HepG2 (cell line): Measurements from ENCODE around the gene PDK3. TPM values are rescaled to one million over a fixed set of nuclear protein-coding genes. Genes with fewer than 3 reads are reported as not detected.
A peak's percentile ranks its signal among the peaks of the same experiment; 100 is the strongest.

ENCODE experiments used
- ATAC-seq: fragments of 200-7000 bp; cut with Tn5 transposase; 3 replicates; pipeline ENCODE4 v1.9.1; 2020; ENCODE audit warnings: mild to moderate bottlenecking, moderate library complexity
- BruUV-seq: library from RNA; stranded (reverse); fragments of 400-500 nt; replicated peaks from 2 replicates; lab custom pipeline; 2021; lab: Mats Ljungman, UMichigan
- CTCF ChIA-PET: fragments of 300-600 bp; formaldehyde crosslinking; extraction: SDS; loops from one replicate; lab custom pipeline; 2021; ENCODE audit warnings: low total read pairs, inconsistent platforms, low intra/inter-chr PET ratio; lab: Yijun Ruan, JAX
- POLR2A ChIA-PET: fragments of 350-600 bp; sonication (Branson Sonifier 250); formaldehyde crosslinking; loops from one replicate; lab custom pipeline; 2020; ENCODE audit warnings: antibody characterized with exemption, inconsistent platforms; lab: Yijun Ruan, JAX
- DNase-seq: peaks from one replicate; pipeline ENCODE4 v3.0.0-alpha.2; 2015; ENCODE audit warnings: low spot score
- FAIRE-seq: peaks from 3 replicates; lab custom pipeline; 2011; peaks lifted over from hg19 to GRCh38; lab: Jason Lieb, UNC
- H2AFZ ChIP-seq: one replicate; pipeline ENCODE4 v1.6.1; 2011; ENCODE audit warnings: low read length, inconsistent platforms
- H3K27ac ChIP-seq: fragments of 300-600 bp; 3 replicates; pipeline ENCODE4 v1.8.0; 2011; ENCODE audit warnings: mixed run types, mild to moderate bottlenecking, mixed read lengths, low read length, inconsistent platforms; ENCODE audit not compliant: insufficient read depth; ENCODE audit errors: extremely low read length
- H3K27me3 ChIP-seq, 2 experiments: fragments of 200-600 bp in 1 of 2; 2 replicates in 1 of 2; 3 replicates in 1 of 2; pipeline versions ENCODE4 v1.6.0 to v1.8.0; 2011; ENCODE audit warnings: low read length in 2 of 2, mild to moderate bottlenecking in 2 of 2, moderate library complexity in 2 of 2, inconsistent platforms in 1 of 2; ENCODE audit not compliant: insufficient read depth in 2 of 2, control insufficient read depth in 1 of 2
- H3K36me3 ChIP-seq, 2 experiments: fragments of 200-600 bp in 1 of 2; replicated peaks in 1 of 2; 2 replicates in 1 of 2; 3 replicates in 1 of 2; pipeline versions ENCODE4 v1.5.1 to v1.8.0; 2011; ENCODE audit warnings: low read length in 2 of 2, inconsistent platforms in 1 of 2; ENCODE audit not compliant: insufficient read depth in 2 of 2, control insufficient read depth in 1 of 2
- H3K4me1 ChIP-seq: 2 replicates; pipeline ENCODE4 v1.5.1; 2012; ENCODE audit warnings: low read length, inconsistent platforms; ENCODE audit not compliant: insufficient read depth
- H3K4me2 ChIP-seq: 2 replicates; pipeline ENCODE4 v1.6.0; 2011; ENCODE audit warnings: low read depth, low read length, inconsistent platforms
- H3K4me3 ChIP-seq, 3 experiments: fragments of 200-600 bp in 1 of 3; sonication (generic), shearing (Covaris generic) in 1 of 3; replicated peaks in 1 of 3; 2 replicates each; pipeline ENCODE4 v1.5.1; 2011 to 2016; ENCODE audit warnings: low read length in 3 of 3, inconsistent platforms in 2 of 3, low read depth in 2 of 3, mild to moderate bottlenecking in 2 of 3, control low read depth in 1 of 3, mixed read lengths in 1 of 3; ENCODE audit not compliant: insufficient read depth in 1 of 3
- H3K79me2 ChIP-seq: one replicate; pipeline ENCODE4 v1.6.1; 2011; ENCODE audit warnings: low read length, inconsistent platforms; ENCODE audit not compliant: insufficient read depth
- H3K9ac ChIP-seq: 2 replicates; pipeline ENCODE4 v1.6.0; 2011; ENCODE audit warnings: mild to moderate bottlenecking, low read depth, low read length, inconsistent platforms; ENCODE audit not compliant: insufficient read depth
- H3K9me3 ChIP-seq: 2 replicates; pipeline ENCODE4 v1.5.1; 2012; ENCODE audit warnings: mild to moderate bottlenecking, low read length
- H4K20me1 ChIP-seq: 2 replicates; pipeline ENCODE4 v1.6.0; 2011; ENCODE audit warnings: inconsistent platforms, mild to moderate bottlenecking, low read length, moderate library complexity; ENCODE audit not compliant: insufficient read depth
- AFF4 ChIP-seq: sonication (generic); formaldehyde crosslinking; IDR thresholded peaks from 2 replicates; pipeline ENCODE4 v1.4.0; 2020; ENCODE audit warnings: missing genetic modification reagents
- ATM ChIP-seq: fragments of 450-650 bp; IDR thresholded peaks from 2 replicates; pipeline ENCODE4 v1.7.1; 2017; ENCODE audit warnings: mild to moderate bottlenecking, borderline replicate concordance
- FOXC1 ChIP-seq: sonication (generic); formaldehyde crosslinking; IDR thresholded peaks from 2 replicates; pipeline ENCODE4 v1.8.0; 2022; ENCODE audit warnings: mild to moderate bottlenecking, missing genetic modification reagents, borderline replicate concordance
- PRDM10 ChIP-seq: sonication (generic); formaldehyde crosslinking; IDR thresholded peaks from 2 replicates; pipeline ENCODE4 v1.4.0; 2020; ENCODE audit warnings: low read depth, missing genetic modification reagents
- SNRNP70 ChIP-seq: fragments of 200-400 bp; formaldehyde crosslinking; IDR thresholded peaks from 2 replicates; pipeline ENCODE4 v1.6.1; 2017; ENCODE audit warnings: mild to moderate bottlenecking, low read depth, low read length, moderate library complexity
- ZNF710 ChIP-seq: sonication (generic); formaldehyde crosslinking; IDR thresholded peaks from 2 replicates; pipeline ENCODE4 v1.5.0; 2020; ENCODE audit warnings: mild to moderate bottlenecking, missing genetic modification reagents, borderline replicate concordance
- ZSCAN31 ChIP-seq: sonication (generic); formaldehyde crosslinking; IDR thresholded peaks from 2 replicates; pipeline ENCODE4 v1.5.0; 2020; ENCODE audit warnings: low read depth, mild to moderate bottlenecking, missing genetic modification reagents
- WGBS: methylation state at CpG from one replicate; pipeline ENCODE4 v1.1.6; 2017; ENCODE audit warnings: low lambda C conversion rate; 5-methylcytosine and 5-hydroxymethylcytosine counted together
- in situ Hi-C: cut with HindIII; loops from 2 replicates; pipeline ENCODE4 v1.10.0; 2017; ENCODE audit warnings: low pct_unique_long_range_greater_than_20kb; ENCODE audit not compliant: extremely low pct_ligation_motif_present
- intact Hi-C: fragments of 100-400 bp; cut with micrococcal nuclease; formaldehyde crosslinking; loops from one replicate; pipeline ENCODE4 v1.10.0; 2022; ENCODE audit not compliant: unreplicated experiment
- polyA plus RNA-seq, 8 experiments: library from polyadenylated mRNA; depleted of rRNA in 3 of 8; stranded (reverse) in 7 of 8; unstranded in 1 of 8; fragments of >200 nt; fragmentation: Illumina TruSeq in 4 of 8; extraction: Trizol in 4 of 8; gene quantifications; 2 replicates each; pipeline versions ENCODE4 v1.2.1 to v1.2.3, GENCODE V29; 2011 to 2016; ENCODE audit warnings: low read depth in 4 of 8, missing spikeins in 1 of 8, mixed read lengths in 1 of 8; ENCODE audit not compliant: insufficient read depth in 1 of 8
- total RNA-seq, 5 experiments: library from RNA; depleted of rRNA; stranded (reverse); fragments of >200 nt; fragmentation: Illumina TruSeq; extraction: Trizol; gene quantifications; 2 replicates each; pipeline ENCODE4 v1.2.3, GENCODE V29; 2016; ENCODE audit warnings: low read depth in 1 of 5
- TF ChIP-seq, protein P1 (sequence below): sonication (generic); formaldehyde crosslinking; IDR thresholded peaks from 2 replicates; pipeline ENCODE4 v1.5.0; 2020; ENCODE audit warnings: missing genetic modification reagents, mild to moderate bottlenecking, borderline replicate concordance
- TF ChIP-seq, protein P2 (sequence below): IDR thresholded peaks from 2 replicates; pipeline ENCODE4 v1.6.1; 2016; ENCODE audit warnings: low read depth, control low read depth

PDK3 gene
- total and polyA plus RNA-seq, 2 of the 13 experiments (the other 11 are each of a cell fraction or from before 2014, with no cell fraction given): 9.1 to 10.5 TPM

GRCh38 chrX:24423960-24424359, 41.1 kb upstream of the PDK3 start:
- no peak overlapping the region for H2AFZ ChIP-seq
- H4K20me1 ChIP-seq: no peaks in the 10 kb centered on the region
- peak; percentile 11 for DNase-seq
- H3K4me3 ChIP-seq: no peak overlapping the region
- peaks cover 19% of the 10 kb centered on the region for H3K4me1 ChIP-seq
- no peak for TF ChIP-seq AFF4
- no peak for TF ChIP-seq SNRNP70
- TF ChIP-seq ATM: no peak
- no peak for TF ChIP-seq FOXC1 (CRISPR knock-in tag)
- TF ChIP-seq, protein P1, sequence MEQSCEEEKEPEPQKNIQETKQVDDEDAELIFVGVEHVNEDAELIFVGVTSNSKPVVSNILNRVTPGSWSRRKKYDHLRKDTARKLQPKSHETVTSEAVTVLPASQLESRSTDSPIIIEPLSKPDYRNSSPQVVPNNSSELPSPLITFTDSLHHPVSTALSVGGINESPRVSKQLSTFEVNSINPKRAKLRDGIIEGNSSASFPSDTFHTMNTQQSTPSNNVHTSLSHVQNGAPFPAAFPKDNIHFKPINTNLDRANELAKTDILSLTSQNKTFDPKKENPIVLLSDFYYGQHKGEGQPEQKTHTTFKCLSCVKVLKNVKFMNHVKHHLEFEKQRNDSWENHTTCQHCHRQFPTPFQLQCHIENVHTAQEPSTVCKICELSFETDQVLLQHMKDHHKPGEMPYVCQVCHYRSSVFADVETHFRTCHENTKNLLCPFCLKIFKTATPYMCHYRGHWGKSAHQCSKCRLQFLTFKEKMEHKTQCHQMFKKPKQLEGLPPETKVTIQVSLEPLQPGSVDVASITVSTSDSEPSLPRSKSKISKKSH: no peak
- no peak for TF ChIP-seq PRDM10
- TF ChIP-seq ZSCAN31 (CRISPR knock-in tag): no peak
- no peak for TF ChIP-seq ZNF710 (CRISPR knock-in tag)
- TF ChIP-seq, protein P2, sequence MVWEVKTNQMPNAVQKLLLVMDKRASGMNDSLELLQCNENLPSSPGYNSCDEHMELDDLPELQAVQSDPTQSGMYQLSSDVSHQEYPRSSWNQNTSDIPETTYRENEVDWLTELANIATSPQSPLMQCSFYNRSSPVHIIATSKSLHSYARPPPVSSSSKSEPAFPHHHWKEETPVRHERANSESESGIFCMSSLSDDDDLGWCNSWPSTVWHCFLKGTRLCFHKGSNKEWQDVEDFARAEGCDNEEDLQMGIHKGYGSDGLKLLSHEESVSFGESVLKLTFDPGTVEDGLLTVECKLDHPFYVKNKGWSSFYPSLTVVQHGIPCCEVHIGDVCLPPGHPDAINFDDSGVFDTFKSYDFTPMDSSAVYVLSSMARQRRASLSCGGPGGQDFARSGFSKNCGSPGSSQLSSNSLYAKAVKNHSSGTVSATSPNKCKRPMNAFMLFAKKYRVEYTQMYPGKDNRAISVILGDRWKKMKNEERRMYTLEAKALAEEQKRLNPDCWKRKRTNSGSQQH (CRISPR knock-in tag): no peak
- TF ChIP-seq, all 625 proteins: peak for 0
- Histone ChIP-seq H3K9ac (no peak overlapping the region), H3K27ac (no peak overlapping the region), H3K36me3 (no peaks in the 10 kb centered on the region), H3K9me3 (no peaks in the 10 kb centered on the region), H3K27me3 (no peaks in the 10 kb centered on the region), H3K79me2 (no peaks in the 10 kb centered on the region), H3K4me2 (no peak overlapping the region)
- FAIRE-seq (no peak), ATAC-seq (no peak)
- ChIA-PET POLR2A (no interaction called here), CTCF (no interaction called here)
- in situ Hi-C loops (no loop called here), intact Hi-C loops (no loop called here)
- no TSS peak for BruUV-seq
- 0% methylated on average over 2 of the region's 2 CpGs for WGBS
